Neural cell (in vitro differentiated cells): ENCODE measurements around the gene MGST3. TPM values are rescaled to one million over a fixed set of nuclear protein-coding genes. Genes with fewer than 3 reads are reported as not detected.

Source experiments
- H2AFZ ChIP-seq: fragments of 200-600, 300-800 bp; sonication (generic), shearing (Covaris generic); 2 replicates; pipeline ENCODE4 v1.6.0; 2014; ENCODE audit warnings: low read depth, mild to moderate bottlenecking, antibody characterized with exemption, low read length, moderate library complexity
- H3F3A ChIP-seq: fragments of 200-600 bp; shearing (Covaris generic); 2 replicates; pipeline ENCODE4 v1.6.1; 2016; ENCODE audit warnings: mild to moderate bottlenecking, moderate library complexity, mixed read lengths, antibody characterized with exemption, low read length; ENCODE audit not compliant: insufficient read depth, poor library complexity, severe bottlenecking
- H3K27ac ChIP-seq: fragments of 200-600, 300-800 bp; sonication (generic), shearing (Covaris generic); 2 replicates; pipeline ENCODE4 v1.5.1; 2014; ENCODE audit warnings: mild to moderate bottlenecking, low read length, moderate library complexity
- H3K27me3 ChIP-seq: fragments of 300-800, 200-600 bp; sonication (generic), shearing (Covaris generic); 2 replicates; pipeline ENCODE4 v1.6.0; 2014; ENCODE audit warnings: mild to moderate bottlenecking, low read depth, low read length, moderate library complexity; ENCODE audit not compliant: insufficient read depth
- H3K36me3 ChIP-seq: fragments of 300-800, 200-600 bp; sonication (generic), shearing (Covaris generic); 2 replicates; pipeline ENCODE4 v1.5.1; 2014; ENCODE audit warnings: mild to moderate bottlenecking, antibody characterized with exemption, low read length, moderate library complexity; ENCODE audit not compliant: insufficient read depth
- H3K4me2 ChIP-seq: fragments of 300-800, 200-600 bp; sonication (generic), shearing (Covaris generic); 2 replicates; pipeline ENCODE4 v1.6.0; 2014; ENCODE audit warnings: mild to moderate bottlenecking, low read length
- H3K4me3 ChIP-seq: fragments of 300-800, 200-600 bp; sonication (generic), shearing (Covaris generic); 2 replicates; pipeline ENCODE4 v1.5.1; 2014; ENCODE audit warnings: mild to moderate bottlenecking, low read length, moderate library complexity
- H3K79me2 ChIP-seq: fragments of 200-600 bp; shearing (Covaris generic); replicated peaks from 2 replicates; pipeline ENCODE4 v1.6.0; 2014; ENCODE audit warnings: mild to moderate bottlenecking, low read length, moderate library complexity; ENCODE audit not compliant: insufficient read depth
- H3K9ac ChIP-seq: fragments of 300-800, 200-600 bp; sonication (generic), shearing (Covaris generic); 2 replicates; pipeline ENCODE4 v1.6.1; 2016; ENCODE audit warnings: mild to moderate bottlenecking, low read length, mixed read lengths
- H3K9me2 ChIP-seq: fragments of 200-600 bp; shearing (Covaris generic); 2 replicates; pipeline ENCODE4 v1.6.1; 2016; ENCODE audit warnings: mild to moderate bottlenecking, low read length, mixed read lengths; ENCODE audit not compliant: insufficient read depth
- H3K9me3 ChIP-seq: fragments of 200-600, 300-800 bp; sonication (generic), shearing (Covaris generic); 2 replicates; pipeline ENCODE4 v1.6.1; 2016; ENCODE audit warnings: mild to moderate bottlenecking, mixed run types, low read length, moderate library complexity, mixed read lengths
- H4K20me1 ChIP-seq: fragments of 200-600 bp; shearing (Covaris generic); 2 replicates; pipeline ENCODE4 v1.6.1; 2016; ENCODE audit warnings: mild to moderate bottlenecking, mixed run types; ENCODE audit not compliant: insufficient read depth
- EP300 ChIP-seq: fragments of 450-650 bp; conservative IDR thresholded peaks from 2 replicates; pipeline ENCODE4 v1.6.1; 2014; ENCODE audit warnings: antibody characterized with exemption, mild to moderate bottlenecking, moderate library complexity; ENCODE audit not compliant: poor library complexity, severe bottlenecking
- EZH2 ChIP-seq: fragments of 200-600, 300-800 bp; shearing (Covaris generic), sonication (generic); IDR thresholded peaks from 2 replicates; pipeline ENCODE4 v1.6.1; 2014; ENCODE audit warnings: antibody characterized with exemption, low read length, borderline replicate concordance, mild to moderate bottlenecking; ENCODE audit not compliant: insufficient read depth, poor library complexity, severe bottlenecking
- MXI1 ChIP-seq: fragments of 450-650 bp; conservative IDR thresholded peaks from 2 replicates; pipeline ENCODE4 v1.6.1; 2014; ENCODE audit warnings: antibody characterized with exemption, mild to moderate bottlenecking; ENCODE audit not compliant: poor library complexity, severe bottlenecking
- POLR2AphosphoS5 ChIP-seq: IDR thresholded peaks from 2 replicates; pipeline ENCODE4 v1.6.1; 2012
- RAD21 ChIP-seq: fragments of 450-650 bp; conservative IDR thresholded peaks from 2 replicates; pipeline ENCODE4 v1.6.1; 2014; ENCODE audit warnings: antibody characterized with exemption, mild to moderate bottlenecking, moderate library complexity
- REST ChIP-seq: IDR thresholded peaks from 2 replicates; pipeline ENCODE4 v1.6.1; 2012; ENCODE audit warnings: borderline replicate concordance
- SMC3 ChIP-seq: fragments of 450-650 bp; conservative IDR thresholded peaks from 2 replicates; pipeline ENCODE4 v1.6.1; 2014; ENCODE audit warnings: antibody characterized with exemption, mild to moderate bottlenecking, moderate library complexity; ENCODE audit not compliant: poor library complexity
- TAF1 ChIP-seq: IDR thresholded peaks from 2 replicates; pipeline ENCODE4 v1.6.1; 2012; ENCODE audit warnings: low read depth
- polyA plus RNA-seq: library from polyadenylated mRNA; depleted of rRNA; stranded (reverse); fragments of >200 nt; gene quantifications from 2 replicates; pipeline ENCODE4 v1.2.3, GENCODE V29; 2014
- TF ChIP-seq, protein P1 (sequence below): fragments of 450-650 bp; IDR thresholded peaks from 2 replicates; pipeline ENCODE4 v1.5.1; 2014; ENCODE audit warnings: antibody characterized with exemption, mild to moderate bottlenecking, moderate library complexity; ENCODE audit not compliant: poor library complexity, severe bottlenecking

MGST3 gene
- polyA plus RNA-seq, 1 donor from 2014 or later, result 219 TPM

- TF ChIP-seq RAD21, result no peak
- TF ChIP-seq, protein P1, sequence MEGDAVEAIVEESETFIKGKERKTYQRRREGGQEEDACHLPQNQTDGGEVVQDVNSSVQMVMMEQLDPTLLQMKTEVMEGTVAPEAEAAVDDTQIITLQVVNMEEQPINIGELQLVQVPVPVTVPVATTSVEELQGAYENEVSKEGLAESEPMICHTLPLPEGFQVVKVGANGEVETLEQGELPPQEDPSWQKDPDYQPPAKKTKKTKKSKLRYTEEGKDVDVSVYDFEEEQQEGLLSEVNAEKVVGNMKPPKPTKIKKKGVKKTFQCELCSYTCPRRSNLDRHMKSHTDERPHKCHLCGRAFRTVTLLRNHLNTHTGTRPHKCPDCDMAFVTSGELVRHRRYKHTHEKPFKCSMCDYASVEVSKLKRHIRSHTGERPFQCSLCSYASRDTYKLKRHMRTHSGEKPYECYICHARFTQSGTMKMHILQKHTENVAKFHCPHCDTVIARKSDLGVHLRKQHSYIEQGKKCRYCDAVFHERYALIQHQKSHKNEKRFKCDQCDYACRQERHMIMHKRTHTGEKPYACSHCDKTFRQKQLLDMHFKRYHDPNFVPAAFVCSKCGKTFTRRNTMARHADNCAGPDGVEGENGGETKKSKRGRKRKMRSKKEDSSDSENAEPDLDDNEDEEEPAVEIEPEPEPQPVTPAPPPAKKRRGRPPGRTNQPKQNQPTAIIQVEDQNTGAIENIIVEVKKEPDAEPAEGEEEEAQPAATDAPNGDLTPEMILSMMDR, result no peak
- TF ChIP-seq SMC3, result no peak
- TF ChIP-seq MXI1, result no peak
- TF ChIP-seq EZH2, result no peak
- Histone ChIP-seq H3K4me3 (no peak overlapping the region), H3K9ac (no peak overlapping the region), H3K9me3 (no peaks in the 10 kb centered on the region), H3K79me2 (no peaks in the 10 kb centered on the region), H3K9me2 (no peaks in the 10 kb centered on the region), H3F3A (no peaks in the 10 kb centered on the region), H3K27ac (no peak overlapping the region), H3K4me2 (no peak overlapping the region), H3K36me3 (no peaks in the 10 kb centered on the region), H3K27me3 (no peaks in the 10 kb centered on the region), H4K20me1 (no peaks in the 10 kb centered on the region), H2AFZ (no peak overlapping the region)
Observed at GRCh38 chr1:165647517-165647916, 16.5 kb downstream of the MGST3 start.

DNA sequence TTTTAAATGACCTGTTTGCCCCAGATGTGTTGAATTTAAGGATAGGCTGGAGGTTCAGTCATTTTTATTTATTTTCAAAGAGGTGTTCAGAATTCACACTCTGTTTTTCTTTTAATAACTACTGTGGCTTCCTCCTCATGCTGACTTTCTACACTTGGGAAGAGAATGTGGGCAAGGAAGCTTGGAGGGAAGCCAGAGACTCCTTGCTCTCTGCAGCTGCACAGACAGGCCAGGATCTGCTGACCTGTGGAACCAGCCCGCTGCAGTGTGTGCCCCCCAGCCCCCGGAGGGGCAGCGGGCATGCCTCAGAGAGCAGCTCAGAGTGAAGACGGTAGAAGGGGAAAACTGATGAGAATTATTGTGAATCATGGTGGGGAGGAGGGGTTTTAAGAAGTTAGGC is 16.9 kb downstream of the MGST3 start:
- Histone ChIP-seq H2AFZ (no peak overlapping the region), H3K9me2 (no peaks in the 10 kb centered on the region), H3F3A (no peaks in the 10 kb centered on the region), H3K36me3 (no peaks in the 10 kb centered on the region), H3K4me3 (no peak overlapping the region), H3K9me3 (no peaks in the 10 kb centered on the region), H3K9ac (no peak overlapping the region), H4K20me1 (no peaks in the 10 kb centered on the region), H3K79me2 (no peaks in the 10 kb centered on the region), H3K27ac (no peak overlapping the region), H3K27me3 (no peaks in the 10 kb centered on the region), H3K4me2 (no peak overlapping the region)
- TF ChIP-seq RAD21 (no peak), SMC3 (no peak), POLR2AphosphoS5 (no peak)

GRCh38 chr1:165648919-165649572 is 18.0 kb downstream of the MGST3 start:
- H3K27me3 ChIP-seq, result no peaks in the 10 kb centered on the region
- no peak for TF ChIP-seq EP300
- TF ChIP-seq REST, result no peak
- no peak for TF ChIP-seq MXI1
- no peak for TF ChIP-seq RAD21
- TF ChIP-seq TAF1, result no peak
- no peak for TF ChIP-seq POLR2AphosphoS5
- no peak for TF ChIP-seq EZH2
- TF ChIP-seq, protein P1, result no peak
- TF ChIP-seq SMC3, result no peak

More at GRCh38 chr1:165648919-165649572, 18.0 kb downstream of the MGST3 start:
- Histone ChIP-seq H4K20me1 (no peaks in the 10 kb centered on the region), H3K4me2 (no peak overlapping the region), H3K27ac (no peak overlapping the region), H3K4me3 (no peak overlapping the region), H3K9me3 (no peaks in the 10 kb centered on the region), H3K9ac (no peak overlapping the region), H3K9me2 (no peaks in the 10 kb centered on the region), H3K79me2 (no peaks in the 10 kb centered on the region), H3F3A (no peaks in the 10 kb centered on the region), H2AFZ (no peak overlapping the region), H3K36me3 (no peaks in the 10 kb centered on the region)
